HTR-8/SVneo (cell line): ENCODE measurements around the gene LSM6.

ENCODE experiments used
- DNase-seq: peaks from one replicate; pipeline ENCODE4 v3.0.0; 2011; ENCODE audit warnings: low spot score, mixed read lengths; ENCODE audit not compliant: insufficient read length
- FAIRE-seq: peaks from 2 replicates; lab custom pipeline; 2011; peaks lifted over from hg19 to GRCh38; lab: Jason Lieb, UNC

The LSM6 gene

DNA sequence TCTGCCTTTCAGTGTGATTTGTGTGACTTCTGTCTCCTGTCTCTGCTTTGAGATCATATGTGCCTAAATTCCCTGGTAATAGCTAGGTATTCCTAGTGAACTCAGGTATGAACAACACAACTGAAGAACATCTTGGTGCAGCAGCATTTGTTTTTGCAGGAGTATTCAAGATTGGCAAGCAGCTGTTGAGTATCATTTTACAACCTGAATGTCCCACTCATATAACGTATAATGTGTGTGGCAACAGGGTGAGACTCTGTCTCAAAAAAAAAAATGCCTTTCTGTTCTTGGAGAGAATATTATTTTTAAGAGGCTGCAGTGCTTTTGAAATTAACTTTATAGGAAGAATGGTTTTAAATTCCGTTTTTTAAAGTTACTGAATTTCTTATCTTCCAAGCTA, 7.7 kb downstream of the LSM6 start:
- DNase-seq (no peak), FAIRE-seq (no peak)

DNA sequence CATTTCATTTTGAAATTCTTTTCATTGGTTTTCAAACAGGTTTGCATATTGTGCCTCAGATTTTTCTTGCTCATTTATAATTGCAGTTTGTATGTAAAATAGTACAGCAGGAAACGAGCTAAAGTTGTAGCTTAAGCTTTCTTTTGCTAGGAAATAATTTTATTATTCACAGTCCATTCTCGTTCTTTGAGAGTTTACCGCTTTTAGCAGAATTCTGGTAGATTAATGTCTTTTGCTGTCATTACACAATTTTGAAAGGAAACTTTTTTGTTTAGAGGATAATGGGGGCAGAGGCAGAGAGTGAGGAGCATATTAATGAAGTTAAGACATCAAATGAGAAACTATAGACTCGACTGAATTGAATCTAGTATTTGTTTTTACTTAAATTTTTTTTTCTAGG, 10.5 kb downstream of the LSM6 start:
- DNase-seq (no peak), FAIRE-seq (no peak)

DNA sequence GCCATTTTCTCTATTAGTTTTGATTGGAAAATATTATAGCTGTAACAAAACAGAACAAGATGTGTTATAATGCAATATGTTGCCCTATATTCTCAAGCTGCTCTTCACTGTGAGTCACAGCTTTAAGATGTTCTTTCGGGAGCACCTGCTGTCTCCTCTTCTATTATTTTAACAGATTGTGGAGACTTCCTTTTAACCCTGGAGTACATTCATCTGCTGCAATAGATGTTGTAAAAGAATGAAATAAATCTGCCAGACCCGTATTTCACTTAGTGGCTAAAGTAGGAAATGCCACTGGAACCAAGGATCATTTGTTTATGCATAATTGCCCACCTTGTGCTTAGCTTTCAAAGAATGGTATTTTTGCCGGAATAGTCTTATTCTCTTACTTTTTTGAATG, 11.1 kb downstream of the LSM6 start:
- no peak for DNase-seq
- FAIRE-seq, result no peak

DNA sequence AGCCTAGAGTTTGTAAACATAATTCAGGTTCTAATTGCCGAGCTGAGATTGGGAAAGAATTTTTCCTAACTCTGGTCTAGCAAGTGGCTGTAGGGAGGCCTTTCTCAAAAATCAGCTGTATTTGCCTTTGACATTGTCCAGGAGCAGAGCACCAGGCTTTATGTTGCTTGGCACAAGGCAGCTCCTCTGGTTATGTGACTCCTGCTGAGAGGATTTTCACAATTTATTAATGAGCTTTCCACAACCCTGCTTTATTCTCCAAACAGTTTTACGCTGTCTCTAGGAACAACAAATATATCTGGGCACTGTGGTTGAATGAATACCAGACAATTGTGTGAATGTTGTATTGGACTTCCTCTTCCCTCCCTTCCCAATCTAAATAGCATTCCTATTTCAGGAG, 14.9 kb downstream of the LSM6 start:
- FAIRE-seq (no peak), DNase-seq (no peak)

DNA sequence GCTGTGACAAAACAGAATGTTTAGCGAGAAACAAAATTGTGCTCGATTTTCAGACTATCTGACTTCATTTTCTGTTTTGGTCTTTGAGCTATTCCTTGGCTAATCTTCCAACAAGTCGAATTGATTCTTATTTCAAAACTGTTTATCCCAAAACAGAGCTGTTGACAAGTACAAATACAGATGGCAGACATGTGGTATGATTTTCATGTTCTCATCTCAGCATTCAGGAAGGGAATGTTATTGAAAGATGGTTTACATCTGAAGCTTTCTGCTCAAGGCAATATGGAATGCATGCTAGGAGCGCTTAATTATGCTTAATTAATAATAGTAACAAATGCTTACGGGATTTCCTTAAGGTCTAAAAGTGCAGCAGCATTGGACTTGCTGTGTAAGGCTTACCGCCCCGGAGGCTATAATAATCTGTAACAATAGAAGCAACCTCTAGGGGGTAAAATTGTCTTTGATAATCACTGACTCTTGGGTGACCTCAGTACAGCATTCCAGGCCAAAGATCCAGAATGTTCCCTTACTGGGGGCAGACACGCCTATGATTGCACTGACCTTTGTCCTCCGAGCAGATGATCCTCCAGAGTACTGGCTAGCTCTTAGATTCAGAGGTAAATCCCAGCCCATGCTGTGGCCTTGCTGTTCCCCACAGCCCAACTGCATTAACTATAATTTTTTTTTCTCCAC, 16.4 kb downstream of the LSM6 start:
- FAIRE-seq (no peak), DNase-seq (no peak)

DNA sequence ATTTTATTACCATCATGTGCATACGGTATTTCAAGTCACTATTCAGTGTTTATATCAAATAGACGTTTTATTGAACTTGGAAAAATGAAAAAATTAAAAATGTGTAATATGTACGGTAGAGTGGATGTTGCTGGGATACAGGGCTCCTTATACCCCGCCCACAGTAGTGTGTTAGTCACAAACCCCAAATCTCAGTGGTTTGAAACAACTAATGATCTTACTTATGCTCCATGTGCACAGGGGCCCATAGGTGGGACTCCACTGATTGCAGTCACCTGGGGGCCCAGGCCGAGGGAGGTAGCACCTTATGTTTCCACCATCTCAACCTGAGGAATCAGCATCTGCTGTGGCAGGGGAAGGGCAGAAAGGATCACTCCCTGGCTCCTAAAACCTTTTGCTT, 18.1 kb downstream of the LSM6 start:
- no peak for FAIRE-seq
- no peak for DNase-seq

DNA sequence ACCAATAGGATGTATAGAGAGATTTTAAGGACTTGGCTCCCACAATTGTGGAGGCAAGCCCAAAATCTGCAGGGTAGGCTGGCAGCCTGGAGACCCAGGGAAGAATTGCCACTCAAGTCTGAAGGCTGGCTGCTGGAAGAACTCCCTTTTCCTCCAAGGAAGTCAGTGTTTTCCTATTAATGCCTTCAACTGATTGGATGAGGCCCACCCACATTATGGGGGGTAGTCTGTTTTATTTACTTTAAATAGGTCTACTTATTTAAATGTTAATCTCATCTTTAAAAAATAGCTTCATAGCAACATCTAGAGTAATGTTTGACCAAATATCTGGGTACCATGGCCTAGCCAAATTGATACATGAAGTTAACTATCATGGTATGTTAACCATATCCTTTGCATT, 18.7 kb downstream of the LSM6 start:
- no peak for FAIRE-seq
- no peak for DNase-seq

DNA sequence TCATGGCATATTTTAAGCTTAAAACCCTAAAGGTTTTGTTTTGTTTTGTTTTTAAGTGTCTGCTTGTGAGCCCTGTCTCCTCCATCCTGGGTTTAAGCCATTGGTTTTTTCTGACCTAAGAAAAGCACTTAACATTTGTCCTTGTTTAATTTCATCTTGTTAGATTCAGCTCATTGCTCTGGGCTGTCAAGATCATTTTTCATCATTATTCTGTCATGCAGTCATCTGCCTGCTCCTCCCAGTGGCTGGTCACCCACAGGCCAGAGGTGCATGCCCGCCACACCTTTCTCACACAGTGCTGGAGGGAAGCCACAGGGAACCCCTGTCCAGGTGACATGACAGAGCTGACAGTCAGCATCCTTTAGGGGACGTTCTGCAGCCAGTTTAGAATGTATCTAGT, 27.1 kb downstream of the LSM6 start:
- FAIRE-seq, result no peak
- no peak for DNase-seq

DNA sequence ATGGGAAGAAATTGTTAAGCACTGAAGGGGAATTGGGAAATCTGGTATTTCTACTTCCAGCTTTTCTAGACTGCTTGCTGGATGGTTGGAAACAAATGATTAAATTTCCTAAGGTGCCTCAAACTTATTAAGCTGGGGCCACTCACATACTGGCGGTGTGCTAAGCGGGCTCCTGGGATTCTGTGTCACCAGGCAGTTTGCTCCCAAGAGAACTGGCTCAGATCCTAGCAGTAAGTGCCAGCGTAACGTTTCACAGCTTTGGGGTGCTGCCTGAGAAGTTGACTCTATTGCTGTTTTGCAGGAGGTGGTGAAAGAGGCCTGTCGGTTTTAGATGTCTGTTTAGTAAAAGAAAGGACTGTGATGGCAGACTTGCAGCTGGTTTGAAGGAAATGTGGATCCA, 31.9 kb downstream of the LSM6 start:
- no peak for FAIRE-seq

DNA sequence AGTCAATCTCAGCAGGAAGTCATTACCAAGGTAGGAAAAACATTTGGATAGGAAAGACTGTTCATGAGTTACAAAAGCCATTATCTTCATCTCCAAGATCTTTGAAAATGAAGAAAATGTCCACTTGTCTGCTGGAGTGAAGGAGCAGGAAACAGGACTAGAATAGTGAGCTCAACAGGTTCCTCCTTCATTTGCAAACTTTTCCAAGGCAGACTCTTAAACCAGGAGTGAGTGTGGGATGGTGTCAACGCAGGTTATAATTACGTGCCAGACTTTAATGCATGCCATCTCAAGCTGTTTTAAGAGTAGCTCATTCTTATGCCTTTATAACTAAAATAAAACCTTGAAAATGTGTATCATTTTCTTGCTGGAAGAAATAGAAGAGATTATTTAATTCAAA, 35.4 kb downstream of the LSM6 start:
- FAIRE-seq, result no peak
- no peak for DNase-seq

More for the DNA sequence above, 31.9 kb downstream of the LSM6 start:
- DNase-seq, result no peak

DNA sequence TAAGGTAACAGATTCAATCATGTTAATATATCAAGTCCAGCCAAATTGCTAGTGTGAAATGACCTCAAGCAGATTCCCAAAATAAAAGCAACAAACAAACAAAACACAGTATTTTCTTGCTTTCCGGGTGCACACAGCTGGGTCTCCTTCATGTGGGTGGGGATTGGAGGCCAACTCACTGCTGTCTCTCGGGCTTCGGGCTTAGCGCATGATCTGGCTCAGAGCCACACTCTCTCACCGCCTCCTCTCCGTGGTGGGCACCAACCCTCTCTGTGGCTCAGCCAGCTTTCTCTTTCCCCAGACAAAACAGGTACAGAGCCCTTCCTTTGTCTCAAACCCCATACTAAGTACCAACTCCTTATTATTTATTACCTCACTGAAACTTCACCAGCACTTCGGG, 35.9 kb downstream of the LSM6 start:
- DNase-seq, result no peak

DNA sequence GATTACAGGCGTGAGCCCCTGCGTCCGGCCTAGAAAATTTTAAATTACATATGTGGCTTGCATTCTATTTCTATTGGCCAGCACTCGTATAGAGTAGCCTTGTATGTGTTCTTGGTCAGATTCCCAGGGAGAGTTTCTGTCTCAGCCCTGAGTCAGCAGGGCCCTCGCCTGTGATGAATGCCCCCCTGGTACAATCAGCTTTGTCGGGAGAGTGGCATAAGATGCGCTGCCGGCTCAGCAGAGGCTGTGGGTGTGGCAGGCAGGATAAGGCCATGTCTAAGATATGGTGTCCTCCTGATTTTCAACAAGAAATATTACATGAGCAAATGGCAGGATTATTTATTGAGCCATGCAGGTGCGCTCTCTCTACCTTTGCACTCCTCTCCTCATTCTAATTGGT, 37.3 kb downstream of the LSM6 start:
- FAIRE-seq, result no peak
- no peak for DNase-seq

More for the DNA sequence above, 35.9 kb downstream of the LSM6 start:
- FAIRE-seq, result no peak

DNA sequence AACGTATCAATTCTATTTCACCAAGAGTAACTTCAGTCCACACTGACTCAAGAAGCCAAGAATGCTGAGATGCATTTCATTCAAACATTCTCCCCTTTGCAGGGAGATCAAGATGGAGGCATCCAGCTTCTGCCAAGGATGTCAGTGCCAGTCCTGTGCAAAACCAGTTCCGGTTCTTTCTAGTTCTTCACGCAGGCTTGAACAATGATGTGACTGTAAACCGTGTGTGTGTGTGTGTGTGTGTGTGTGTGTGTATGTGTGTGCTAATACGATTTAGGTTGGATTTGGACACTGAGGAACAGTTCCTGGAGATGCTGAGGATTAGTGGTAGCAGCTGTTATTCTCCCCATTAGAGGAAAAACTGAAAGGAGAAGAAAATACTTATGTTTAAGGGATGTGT, 38.7 kb downstream of the LSM6 start, which contains the start of gene REELD1:
TSS of gene REELD1 (plus strand) at position 301 of the 400 bp plus-strand sequence. CDS start 2,415 bp downstream, outside the sequence.
- DNase-seq, result no peak
- FAIRE-seq, result no peak

DNA sequence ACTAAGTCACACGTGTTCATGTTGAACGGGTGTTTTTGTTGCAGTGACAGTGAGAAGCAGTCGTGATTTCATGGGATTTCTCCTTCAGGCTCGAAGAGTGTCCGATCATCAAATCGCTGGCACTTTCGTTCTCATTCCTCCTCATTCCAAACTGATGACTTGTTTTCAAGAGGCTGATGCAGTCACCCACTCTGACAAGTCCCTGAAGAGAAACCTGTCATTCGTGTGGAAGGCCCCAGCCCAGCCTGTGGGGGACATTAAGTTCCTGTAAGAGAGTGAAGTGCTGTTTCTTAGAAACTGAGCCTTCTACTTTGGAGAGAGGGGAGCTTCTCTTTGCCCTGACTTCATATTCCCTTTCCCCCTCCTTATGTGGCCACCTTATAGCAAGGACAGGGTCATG, 46.8 kb downstream of the LSM6 start:
- peak; percentile 76 for DNase-seq
- FAIRE-seq, result no peak

DNA sequence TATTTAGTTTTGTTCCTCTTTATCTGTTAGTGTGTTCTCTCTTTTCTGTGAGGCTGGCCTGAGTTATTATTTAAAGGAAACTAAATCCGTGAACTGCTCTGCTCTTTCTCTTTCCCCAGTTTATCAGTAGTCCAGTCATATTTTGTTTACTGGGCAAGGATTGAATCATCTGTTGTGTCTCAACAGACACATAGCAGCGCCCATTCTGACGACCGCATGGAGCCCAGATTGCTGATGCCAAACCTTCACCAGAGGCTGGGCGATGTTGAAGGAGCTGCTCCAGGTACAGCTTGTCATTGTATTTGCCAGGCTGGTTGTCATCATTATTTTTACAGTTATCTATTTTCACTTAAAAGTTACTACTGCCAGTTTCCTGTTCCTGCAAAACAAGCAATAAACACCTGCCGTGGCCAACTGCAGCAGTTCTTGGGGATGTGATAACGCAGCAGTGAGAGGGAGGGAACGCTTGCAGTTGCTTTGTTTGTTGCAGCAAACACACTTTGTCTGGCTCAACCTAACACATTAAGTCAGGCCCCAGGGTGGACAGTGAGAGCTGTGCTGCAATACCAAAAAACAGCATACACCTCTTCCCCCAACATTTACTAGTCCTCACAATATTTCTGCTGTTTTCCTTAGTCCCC, 48.9 kb downstream of the LSM6 start:
- DNase-seq (no peak), FAIRE-seq (no peak)

DNA sequence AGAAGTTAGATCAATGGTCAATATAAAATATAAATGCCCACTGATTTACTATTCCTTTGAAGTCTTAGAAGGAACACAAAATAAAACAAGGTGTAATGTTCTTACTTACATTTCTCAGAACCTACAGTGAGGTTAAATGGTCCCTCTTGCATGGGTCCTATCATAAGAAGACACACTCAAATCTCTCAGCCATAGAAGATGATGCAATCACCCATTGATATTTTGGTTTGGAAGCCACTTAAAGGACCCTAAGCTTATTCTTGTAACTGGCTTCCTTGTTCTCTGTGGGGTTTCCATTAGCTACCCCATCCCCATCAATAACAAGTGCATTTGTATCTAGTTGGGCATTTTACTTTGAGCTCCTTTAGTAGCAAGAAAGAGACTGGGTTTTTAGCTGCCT, 53.9 kb downstream of the LSM6 start:
- FAIRE-seq, result no peak
- no peak for DNase-seq

DNA sequence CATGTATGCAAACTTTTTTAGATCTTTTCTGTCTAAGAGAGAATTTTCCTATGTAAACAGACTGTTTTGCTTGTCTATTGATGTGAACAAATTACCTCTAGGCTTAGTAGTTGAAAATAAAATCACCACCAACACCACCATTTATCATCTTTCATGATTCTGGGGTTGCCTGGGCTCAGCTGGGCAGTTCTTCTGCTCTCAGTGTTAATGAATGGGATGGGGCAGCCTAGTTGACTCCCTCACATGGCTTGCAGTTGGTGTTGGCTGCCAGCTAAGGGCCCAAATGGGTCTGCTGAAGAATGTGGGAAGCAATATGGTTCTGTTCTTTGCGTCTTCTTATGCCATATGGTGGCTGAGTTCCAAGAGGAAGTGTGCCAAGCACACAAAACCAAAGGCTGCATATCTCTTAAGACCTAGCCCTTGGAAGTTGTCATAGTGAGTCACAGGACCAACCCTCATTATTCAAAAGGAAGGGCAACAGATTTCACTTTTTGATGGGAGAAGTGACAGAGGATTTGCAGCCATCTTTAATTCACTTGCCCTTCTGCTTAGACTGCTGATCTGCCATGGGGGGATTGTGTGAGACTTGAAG, 56.7 kb downstream of the LSM6 start:
- DNase-seq (no peak), FAIRE-seq (no peak)

DNA sequence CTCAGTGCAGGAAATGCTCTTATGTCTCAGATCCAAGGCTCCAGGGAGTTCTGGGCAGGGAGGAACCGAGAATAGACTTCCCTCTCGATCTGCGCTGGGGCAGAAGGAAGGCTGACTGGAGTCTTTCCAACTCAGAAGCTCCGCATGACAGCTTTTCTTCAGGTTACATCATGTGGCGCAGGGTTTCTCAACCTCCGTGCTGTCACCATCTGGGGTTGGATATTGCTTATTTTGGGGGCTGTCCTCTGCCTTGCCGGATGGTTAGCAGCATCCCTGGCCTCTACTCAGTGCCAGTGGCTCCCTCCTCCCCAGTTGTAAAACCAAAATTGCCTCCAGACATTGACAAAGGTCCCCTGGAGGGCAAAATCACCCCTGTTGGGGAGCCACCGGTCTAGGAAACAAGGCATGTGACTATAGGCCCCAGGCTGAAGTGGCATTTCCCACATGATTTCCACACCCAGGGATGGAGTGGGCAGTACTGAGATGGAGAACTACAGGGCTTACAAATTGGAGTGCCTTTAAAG, 60.2 kb downstream of the LSM6 start:
- DNase-seq (no peak), FAIRE-seq (no peak)

DNA sequence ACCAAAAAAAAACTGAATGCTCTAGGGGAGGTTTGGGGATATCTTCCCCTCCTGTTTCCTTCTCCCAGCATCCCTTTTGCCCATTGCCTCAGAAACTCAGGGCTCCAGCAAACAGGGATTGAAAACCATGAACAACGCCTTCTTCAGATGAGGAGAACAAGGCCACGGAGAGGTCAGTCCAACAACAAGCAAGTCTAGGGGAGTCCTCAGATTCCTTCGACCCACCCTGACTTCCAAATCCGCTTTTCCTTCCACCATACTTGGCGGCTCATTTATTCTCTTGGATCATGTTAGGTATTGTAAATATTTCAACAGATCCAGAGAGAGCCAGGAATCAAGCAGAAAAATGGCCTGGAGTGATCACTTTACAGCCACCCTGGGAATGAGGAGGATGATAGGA, 60.7 kb downstream of the LSM6 start:
- FAIRE-seq, result no peak
- DNase-seq, result no peak

DNA sequence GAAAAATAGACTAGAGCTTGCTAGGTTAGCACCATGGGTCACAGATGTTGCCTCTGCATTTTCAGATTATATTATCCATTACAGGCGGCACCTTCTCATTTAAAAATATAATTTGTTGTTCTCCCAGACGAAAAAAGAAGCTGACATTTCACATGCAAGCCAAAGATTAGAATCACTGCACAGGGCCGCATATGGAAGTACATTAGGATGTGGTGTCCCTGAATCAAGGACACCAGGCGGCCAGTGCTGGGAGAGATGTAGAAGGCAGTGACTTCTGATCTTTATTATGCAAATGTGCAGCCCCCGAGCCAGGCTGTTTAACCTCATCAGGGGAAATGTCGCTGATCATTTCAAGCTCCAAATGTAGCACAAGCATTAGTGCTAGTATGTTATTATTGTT, 61.6 kb downstream of the LSM6 start:
- FAIRE-seq, result no peak

DNA sequence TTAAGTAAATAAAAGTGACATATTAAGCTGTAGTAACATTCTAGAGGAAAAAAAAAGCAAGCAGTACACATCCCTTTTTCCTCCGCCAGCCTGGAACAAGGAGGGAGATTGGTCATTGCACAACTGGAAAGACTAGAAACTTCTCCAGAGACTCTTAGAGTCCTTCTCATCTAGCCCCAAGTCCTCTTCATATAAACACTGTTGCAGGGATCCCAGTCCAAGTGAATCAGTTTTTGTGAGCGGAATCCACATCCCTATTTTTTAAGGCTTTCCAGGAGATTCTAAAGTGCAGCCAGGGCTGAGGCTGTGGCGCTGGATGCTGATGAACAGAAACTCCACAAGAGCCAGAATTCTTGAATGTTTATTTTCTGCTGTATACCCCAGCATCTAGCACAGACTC, 62.6 kb downstream of the LSM6 start:
- FAIRE-seq, result no peak
- DNase-seq, result no peak

More for the DNA sequence above, 61.6 kb downstream of the LSM6 start:
- DNase-seq, result no peak
